Inflammatory macrophage treated with lipopolysaccharide for 4 hours (primary cell): ENCODE results near the gene ADAMTS12.
"Not testable (repeated sequence)": the region's sequence is repeated elsewhere in the genome, so short reads cannot be mapped to it uniquely, and the experiment has no call there.

Source experiments
- DNase-seq: peaks from one replicate; pipeline ENCODE4 v3.0.0-alpha.2; 2020

ADAMTS12 gene, protein sequence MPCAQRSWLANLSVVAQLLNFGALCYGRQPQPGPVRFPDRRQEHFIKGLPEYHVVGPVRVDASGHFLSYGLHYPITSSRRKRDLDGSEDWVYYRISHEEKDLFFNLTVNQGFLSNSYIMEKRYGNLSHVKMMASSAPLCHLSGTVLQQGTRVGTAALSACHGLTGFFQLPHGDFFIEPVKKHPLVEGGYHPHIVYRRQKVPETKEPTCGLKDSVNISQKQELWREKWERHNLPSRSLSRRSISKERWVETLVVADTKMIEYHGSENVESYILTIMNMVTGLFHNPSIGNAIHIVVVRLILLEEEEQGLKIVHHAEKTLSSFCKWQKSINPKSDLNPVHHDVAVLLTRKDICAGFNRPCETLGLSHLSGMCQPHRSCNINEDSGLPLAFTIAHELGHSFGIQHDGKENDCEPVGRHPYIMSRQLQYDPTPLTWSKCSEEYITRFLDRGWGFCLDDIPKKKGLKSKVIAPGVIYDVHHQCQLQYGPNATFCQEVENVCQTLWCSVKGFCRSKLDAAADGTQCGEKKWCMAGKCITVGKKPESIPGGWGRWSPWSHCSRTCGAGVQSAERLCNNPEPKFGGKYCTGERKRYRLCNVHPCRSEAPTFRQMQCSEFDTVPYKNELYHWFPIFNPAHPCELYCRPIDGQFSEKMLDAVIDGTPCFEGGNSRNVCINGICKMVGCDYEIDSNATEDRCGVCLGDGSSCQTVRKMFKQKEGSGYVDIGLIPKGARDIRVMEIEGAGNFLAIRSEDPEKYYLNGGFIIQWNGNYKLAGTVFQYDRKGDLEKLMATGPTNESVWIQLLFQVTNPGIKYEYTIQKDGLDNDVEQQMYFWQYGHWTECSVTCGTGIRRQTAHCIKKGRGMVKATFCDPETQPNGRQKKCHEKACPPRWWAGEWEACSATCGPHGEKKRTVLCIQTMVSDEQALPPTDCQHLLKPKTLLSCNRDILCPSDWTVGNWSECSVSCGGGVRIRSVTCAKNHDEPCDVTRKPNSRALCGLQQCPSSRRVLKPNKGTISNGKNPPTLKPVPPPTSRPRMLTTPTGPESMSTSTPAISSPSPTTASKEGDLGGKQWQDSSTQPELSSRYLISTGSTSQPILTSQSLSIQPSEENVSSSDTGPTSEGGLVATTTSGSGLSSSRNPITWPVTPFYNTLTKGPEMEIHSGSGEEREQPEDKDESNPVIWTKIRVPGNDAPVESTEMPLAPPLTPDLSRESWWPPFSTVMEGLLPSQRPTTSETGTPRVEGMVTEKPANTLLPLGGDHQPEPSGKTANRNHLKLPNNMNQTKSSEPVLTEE (N-terminal part only)

DNA sequence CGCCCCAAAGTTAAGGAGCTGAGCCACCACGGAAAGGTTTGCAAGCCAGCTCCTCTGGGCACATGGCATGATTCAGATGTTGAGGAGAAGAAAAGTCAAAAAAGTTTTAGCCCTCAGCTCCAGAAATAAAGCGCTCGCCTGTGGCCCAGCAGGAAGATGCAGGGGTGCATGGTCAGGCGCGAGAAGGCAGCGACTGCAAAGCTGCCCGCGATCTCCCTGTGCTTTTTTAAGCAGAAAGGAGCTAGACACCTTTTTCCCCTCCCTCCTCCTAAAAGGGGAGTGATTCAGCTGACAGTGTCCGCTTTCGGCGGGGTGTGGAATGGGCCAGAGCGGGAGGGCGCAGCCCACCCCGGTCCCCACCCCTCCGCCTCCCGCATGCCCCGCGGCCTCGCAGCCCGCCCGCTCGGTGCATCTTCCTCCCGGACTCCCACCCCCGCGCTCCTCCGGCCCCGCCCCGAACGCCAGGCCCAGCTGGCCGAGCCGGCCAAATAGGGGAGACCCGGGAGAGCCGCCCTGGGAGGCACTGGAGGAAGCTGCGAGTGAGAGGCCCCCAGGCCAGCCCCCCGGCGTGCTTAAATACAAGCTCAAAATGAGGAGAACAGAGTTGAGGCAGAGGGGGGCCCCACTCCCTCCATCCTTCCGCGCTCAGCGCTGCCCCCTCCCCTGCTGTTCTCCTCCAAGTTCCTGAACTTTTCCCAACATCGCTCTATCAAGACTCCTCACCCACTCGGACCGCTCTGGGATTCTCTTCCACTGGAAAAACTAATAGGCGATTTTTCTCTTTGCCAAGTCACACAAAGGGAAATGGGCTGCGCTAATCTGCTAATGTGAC is at the start of gene ADAMTS12:
ADAMTS12 (minus strand) TSS at position 203 of the 832 bp plus-strand sequence; CDS start at position 69, 134 bp downstream.
- DNase-seq: no peak

DNA sequence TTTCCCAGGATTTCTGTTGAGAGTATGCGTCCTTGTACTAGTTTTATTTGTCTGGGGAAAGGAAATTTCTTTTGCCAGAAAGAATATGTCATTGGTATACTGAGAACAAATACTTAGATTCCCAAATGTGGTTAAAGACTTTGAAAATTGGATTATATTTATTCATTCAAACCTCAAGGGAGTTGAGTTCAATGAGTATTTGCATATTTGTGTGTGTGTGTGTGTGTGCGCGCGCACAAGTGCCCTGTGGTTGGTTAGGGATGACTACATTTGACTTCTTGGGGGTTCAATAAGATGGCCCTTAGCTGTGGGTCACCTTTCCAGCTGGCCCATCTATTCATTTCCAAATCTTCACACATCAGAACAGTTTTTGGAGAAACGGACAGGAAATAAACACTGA is 49.3 kb upstream of the ADAMTS12 start:
- no peak for DNase-seq

DNA sequence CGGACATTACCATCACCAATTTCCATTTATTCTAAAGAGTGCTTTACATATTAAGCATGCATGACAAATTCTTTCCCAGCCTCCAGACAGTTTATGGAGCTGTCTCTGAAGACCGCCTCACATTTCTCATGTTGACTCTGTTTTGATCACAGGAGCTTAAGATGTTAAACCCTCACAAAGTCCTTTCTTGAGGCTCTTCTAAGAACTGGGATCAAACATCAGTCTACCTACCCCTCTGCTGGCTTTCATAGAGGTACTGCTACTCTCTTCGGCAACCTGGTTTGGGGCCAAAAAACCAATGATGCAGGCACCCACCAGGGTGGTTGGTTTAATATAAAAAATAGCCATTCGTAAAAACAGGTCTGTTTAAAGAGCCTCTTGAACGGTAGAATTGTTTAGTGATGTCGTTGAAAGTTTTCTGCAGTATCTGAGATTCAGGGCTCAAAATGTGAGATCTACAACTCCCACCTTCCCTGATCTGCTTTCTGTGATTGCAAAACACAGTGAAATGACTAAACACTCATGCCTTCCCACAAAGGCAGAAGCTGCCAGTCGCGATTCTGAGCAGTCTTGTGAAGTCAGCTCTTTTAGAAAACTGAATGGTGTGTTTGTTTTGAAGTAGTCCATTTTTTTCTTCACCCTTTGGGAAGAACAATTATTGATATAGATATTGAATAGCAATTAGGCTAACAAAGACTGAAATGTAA is 47.9 kb upstream of the ADAMTS12 start:
- no peak for DNase-seq

DNA sequence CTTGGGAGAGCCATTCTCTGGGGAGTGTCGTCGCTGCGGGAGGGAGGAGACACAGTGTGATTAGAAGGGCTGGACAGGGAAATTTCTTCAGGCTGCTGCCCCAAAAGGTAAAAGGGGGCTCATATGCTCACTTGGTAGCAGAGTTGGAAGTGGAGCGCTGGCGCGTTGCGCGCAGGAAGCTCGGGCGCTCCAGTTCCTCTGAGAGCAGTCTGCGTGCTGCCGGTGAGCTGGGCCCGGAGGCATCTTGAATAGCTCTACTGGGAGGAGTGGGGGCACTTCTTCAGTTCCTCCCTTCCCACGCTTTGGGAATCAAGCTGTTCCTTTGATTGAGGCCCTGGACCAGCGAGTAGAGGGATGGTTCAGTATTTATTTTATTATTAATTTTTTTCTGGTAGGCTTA is 47.1 kb upstream of the ADAMTS12 start:
- no peak for DNase-seq

DNA sequence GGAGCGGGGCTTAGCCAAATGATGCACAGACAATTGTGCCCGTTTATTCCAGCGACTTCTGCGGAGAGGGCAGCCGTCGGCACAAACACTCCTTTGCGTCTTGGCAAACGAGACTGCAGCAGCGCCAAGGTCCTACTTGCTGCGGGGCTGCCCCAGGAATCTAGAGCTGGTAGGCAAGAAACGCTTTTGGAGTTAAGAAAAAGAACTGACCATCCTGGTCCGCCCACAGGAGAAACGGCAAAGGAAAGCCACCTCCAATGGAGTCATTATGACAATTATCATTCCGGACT is 46.7 kb upstream of the ADAMTS12 start:
- no peak for DNase-seq

DNA sequence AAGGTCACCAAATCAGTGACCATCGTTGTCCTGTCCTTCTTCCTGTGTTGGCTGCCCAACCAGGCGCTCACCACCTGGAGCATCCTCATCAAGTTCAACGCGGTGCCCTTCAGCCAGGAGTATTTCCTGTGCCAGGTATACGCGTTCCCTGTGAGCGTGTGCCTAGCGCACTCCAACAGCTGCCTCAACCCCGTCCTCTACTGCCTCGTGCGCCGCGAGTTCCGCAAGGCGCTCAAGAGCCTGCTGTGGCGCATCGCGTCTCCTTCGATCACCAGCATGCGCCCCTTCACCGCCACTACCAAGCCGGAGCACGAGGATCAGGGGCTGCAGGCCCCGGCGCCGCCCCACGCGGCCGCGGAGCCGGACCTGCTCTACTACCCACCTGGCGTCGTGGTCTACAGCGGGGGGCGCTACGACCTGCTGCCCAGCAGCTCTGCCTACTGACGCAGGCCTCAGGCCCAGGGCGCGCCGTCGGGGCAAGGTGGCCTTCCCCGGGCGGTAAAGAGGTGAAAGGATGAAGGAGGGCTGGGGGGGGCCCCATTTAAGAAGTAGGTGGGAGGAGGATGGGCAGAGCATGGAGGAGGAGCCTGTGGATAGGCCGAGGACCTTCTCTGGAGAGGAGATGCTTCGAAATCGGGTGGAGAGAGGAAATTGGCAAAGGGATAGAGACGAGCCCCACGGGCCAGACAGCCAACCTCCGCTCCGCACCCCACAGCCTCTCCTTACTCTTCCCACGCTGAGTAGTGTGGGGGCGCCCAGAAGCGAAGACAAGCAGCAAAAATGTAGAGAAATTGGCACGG is 46.1 kb upstream of the ADAMTS12 start:
- no peak for DNase-seq

DNA sequence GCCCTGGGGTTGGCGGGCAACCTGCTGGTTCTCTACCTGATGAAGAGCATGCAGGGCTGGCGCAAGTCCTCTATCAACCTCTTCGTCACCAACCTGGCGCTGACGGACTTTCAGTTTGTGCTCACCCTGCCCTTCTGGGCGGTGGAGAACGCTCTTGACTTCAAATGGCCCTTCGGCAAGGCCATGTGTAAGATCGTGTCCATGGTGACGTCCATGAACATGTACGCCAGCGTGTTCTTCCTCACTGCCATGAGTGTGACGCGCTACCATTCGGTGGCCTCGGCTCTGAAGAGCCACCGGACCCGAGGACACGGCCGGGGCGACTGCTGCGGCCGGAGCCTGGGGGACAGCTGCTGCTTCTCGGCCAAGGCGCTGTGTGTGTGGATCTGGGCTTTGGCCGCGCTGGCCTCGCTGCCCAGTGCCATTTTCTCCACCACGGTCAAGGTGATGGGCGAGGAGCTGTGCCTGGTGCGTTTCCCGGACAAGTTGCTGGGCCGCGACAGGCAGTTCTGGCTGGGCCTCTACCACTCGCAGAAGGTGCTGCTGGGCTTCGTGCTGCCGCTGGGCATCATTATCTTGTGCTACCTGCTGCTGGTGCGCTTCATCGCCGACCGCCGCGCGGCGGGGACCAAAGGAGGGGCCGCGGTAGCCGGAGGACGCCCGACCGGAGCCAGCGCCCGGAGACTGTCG is 45.4 kb upstream of the ADAMTS12 start:
- DNase-seq: no peak

DNA sequence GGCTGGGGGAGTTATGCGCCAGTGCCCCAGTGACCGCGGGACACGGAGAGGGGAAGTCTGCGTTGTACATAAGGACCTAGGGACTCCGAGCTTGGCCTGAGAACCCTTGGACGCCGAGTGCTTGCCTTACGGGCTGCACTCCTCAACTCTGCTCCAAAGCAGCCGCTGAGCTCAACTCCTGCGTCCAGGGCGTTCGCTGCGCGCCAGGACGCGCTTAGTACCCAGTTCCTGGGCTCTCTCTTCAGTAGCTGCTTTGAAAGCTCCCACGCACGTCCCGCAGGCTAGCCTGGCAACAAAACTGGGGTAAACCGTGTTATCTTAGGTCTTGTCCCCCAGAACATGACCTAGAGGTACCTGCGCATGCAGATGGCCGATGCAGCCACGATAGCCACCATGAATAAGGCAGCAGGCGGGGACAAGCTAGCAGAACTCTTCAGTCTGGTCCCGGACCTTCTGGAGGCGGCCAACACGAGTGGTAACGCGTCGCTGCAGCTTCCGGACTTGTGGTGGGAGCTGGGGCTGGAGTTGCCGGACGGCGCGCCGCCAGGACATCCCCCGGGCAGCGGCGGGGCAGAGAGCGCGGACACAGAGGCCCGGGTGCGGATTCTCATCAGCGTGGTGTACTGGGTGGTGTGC is 44.7 kb upstream of the ADAMTS12 start, which contains the start of gene RXFP3:
RXFP3 (plus strand) TSS at position 6 of the 636 bp plus-strand sequence; CDS start at position 361, 355 bp downstream.
- DNase-seq: no peak

DNA sequence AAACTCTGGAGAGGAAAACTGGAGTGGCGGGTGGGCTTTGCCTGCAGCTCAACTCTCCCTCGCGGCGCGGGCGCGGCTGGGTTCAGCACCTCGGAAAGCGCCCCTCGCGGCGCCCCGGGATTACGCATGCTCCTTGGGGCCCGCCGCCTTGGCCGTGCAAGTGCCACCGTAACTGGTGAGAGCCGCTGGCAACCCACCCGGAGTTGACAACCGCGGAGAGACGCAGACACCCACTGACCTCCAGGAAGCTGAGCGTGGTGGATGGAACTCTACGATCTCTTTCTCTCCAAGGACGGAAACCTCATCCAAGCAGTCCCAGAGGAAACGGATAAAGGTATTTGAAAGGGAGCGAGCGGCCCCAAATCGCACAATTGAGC is 44.2 kb upstream of the ADAMTS12 start:
- no peak for DNase-seq

DNA sequence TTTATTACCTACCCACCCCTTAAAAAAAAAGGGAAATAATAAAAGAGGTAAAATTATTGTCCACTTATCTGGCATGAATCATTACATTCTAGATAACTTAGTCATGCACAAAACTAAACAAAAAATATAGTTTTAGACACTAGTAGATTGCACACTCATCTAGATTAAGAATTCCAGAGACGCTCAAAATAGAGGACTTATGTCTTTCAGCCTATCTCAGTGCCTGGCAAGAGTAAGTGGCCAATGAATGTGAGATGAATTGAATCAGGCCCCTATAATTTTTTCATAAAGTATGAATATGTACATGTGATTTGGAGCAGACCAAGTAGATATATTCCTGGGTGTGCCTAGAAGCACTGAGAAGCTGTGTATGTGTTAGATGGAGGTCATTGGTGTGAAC is 42.4 kb upstream of the ADAMTS12 start:
- no peak for DNase-seq

DNA sequence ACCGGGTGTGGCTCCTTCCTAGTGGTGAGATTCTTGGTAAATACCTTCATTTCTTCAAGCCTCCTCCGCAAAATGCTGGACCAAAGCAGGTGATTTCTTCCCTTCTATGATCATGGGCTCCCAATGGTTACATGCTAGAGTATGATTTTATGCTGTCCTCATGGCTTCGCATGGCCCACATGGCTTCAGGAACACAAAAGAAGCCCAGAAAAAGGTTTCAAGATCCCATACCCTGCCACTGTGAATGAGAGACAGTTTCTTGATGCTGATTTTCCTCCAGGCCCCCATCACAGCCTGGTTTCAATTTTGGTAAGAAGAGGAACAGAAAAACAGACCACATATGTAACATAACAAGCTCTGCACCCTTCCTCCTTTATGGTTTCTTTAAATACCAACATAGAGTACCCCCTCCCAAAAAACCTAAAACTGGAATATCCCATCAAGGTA is 42.0 kb upstream of the ADAMTS12 start:
- DNase-seq: no peak

DNA sequence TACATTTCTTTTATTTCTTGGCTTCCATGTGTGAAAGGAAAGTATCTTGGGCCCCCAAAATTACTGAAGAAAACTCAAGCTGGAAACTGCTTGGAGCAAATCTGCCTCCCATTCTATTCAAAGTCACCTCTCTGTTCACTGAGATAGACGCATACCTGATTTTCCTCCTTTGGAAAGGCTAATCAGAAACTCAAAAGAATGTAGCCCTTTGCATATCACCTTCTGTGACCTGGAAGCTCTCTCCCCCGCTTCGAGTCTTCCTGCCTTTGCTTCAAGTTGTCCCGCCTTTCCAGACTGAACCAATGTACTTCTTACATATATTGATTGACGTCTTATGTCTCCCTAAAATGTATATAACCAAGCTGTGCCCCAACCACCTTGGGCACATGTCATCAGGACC is 39.3 kb upstream of the ADAMTS12 start:
- DNase-seq: no peak

DNA sequence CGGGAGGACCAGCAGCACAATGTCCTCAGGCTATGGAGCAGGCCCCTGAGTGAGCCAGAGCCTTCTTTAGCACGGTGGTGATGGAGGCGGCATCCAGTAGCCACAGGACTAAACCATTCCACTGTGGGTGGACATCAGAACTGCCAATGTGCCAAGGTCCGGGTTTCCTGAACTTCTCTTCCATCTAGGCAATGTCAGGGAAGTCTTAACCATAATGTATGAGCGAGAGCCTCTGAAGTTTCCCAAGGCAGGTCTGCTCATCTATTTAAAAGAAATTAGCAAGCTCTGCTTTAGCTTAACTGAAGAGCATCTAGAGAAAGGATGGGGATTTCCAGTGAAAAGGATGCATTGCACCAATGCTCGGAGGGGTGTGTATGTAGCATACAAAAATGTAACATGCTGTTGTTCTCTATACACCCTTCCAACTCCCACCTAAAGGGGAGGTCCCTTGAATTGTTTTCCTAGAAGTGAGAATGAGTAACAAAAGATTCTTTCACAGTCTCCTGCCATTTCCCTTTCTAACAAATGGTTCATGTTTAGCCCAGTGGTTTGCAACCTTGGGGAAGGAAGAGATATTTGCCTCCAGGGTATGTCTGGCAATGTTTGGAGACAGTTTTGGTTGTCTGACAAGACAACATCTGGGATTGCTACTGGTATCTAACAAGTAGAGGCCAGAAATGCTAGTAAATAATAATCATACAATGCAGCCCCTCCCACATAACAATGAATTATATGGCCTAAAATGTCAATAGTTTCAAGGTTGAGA is 38.3 kb upstream of the ADAMTS12 start:
- no peak for DNase-seq

DNA sequence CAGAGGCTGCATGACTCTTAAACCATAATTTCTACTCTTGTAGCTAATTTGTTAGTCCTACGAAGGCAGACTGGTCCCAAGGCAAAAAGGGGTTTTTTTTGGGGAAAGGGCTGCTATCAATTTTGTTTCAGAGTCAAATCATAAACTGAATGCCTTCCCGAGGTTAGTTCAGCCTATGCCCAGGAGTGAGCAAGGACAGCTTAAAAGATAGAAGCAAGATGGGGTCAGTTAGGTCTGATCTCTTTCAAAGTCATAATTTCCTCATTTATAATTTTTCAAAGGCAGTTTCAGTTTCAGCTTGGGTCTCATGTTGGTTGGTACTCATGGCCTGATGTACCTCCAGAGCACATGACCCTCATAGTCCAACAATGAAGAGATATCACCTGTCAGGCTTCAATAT is 36.5 kb upstream of the ADAMTS12 start:
- DNase-seq: no peak

DNA sequence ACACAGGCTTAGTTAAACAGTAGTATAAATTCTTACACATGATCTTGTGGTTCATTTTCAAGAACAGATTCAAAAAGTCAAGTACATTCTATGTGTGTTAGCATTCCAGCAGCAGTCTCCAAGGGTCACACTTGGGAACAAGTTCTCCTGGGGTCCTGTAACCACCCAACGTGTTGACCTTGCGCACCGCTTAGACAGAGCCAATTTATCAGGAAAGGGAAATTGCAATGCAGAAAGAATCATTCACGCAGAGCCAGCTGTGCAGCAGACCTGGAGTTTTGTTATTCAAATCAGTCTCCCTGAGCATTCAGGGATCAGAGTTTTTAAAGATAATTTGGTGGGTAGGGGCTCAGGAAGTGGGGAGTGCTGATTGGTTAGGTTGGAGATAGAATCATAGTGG is 35.9 kb upstream of the ADAMTS12 start:
- DNase-seq: no peak

DNA sequence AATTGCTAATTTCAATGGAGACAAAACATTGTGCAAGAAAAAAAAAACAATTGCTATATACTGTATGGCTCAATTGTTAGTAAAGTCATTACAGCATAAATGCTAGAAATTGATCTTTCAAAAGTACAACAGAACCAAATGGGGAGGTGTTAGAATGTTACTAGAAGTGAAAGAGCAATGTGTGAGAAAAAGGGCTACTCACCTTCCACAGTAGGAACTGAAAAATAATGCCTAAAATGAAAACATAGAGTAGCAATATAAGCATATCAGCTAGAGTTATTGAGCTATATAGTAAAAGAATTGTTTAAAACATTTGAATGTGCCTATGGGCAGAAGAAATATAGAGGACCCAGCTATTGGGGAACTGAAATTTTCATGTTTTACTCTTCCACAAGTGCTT is 33.5 kb upstream of the ADAMTS12 start:
- no peak for DNase-seq

DNA sequence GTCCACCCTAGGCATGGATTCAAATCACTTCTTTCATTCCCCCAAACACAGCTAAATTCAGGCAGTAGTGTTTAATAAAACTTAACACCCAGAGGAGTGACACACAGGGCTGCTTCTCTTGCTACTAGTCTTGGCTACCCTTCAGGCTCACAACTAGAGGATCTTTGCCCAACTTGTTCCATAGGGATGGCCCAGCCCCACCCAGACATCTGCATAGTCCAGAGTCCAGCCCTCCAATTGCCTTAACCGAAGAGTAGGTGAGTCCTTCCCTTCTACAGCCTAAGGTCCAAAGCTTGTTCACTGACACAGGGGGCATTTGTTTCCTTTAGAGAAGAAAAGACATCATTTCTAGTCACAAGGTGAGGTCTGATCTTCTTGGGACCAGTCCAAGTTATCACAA is 29.2 kb upstream of the ADAMTS12 start:
- DNase-seq: no peak

DNA sequence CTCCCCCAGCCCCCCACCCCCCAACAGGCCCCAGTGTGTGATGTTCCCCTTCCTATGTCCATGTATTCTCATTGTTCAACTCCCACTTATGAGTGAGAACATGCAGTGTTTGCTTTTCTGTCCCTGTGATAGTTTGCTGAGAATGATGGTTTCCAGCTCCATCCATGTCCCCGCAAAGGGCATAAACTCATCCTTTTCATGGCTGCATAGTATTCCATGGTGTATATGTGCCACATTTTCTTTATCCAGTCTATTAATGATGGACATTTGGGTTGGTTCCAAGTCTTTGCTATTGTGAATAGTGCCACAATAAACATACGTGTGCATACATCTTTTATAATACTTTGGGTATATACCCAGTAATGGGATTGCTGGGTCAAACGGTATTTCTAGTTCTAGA is 23.1 kb upstream of the ADAMTS12 start:
- not testable (repeated sequence) for DNase-seq

DNA sequence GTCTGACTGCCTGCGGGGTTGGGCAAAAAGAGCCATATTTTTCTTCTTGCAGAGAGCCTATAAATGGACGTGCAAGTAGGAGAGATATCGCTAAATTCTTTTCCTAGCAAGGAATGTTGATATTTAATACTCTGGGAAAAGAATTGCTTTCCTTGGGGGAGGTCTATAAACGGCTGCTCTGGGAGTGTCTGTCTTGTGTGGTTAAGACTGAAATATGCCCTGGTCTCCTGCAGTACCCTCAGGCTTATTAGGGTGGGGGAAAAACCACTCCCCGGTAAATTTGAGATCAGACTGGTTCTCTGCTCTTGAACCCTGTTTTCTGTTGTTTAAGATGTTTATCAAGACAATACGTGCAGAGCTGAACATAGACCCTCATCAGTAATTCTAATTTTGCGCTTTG is 14.5 kb upstream of the ADAMTS12 start:
- DNase-seq: not testable (repeated sequence)
